Measurements from ENCODE around the gene TSPAN14. TPM values are rescaled to one million over a fixed set of nuclear protein-coding genes. Genes with fewer than 3 reads are reported as not detected.

Gene TSPAN14
- total and polyA plus RNA-seq, 4 donors = 19.9 to 36.8 (median 27.3) TPM

DNA sequence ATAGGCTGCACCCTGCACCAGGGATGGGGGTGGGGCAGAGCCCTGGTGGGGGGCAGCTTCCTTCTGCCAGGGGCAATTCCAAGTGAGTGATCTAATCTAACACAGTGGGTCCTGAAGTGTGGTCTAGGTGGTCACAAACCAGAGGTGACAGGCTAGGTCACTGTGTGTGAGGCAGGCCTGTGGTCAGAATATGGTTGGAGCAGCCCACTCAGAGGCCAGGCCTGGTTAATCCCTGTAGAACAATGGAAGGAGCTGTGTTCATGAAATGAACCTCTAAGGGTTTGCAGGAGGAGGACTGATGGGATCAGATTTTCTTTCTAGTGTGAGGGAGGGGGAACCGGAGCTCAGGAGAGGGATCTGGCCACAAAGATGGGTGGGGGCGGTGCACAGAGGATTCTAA is 10.0 kb upstream of the TSPAN14 start:
- no peaks in the 10 kb centered on the region for H3K27me3 ChIP-seq (ENCODE audit: control insufficient read depth in 4 of 4, insufficient read depth in 4 of 4, low read length in 3 of 4)
- DNase-seq (ENCODE audit: low spot score) = no peak
- no peaks in the 10 kb centered on the region for H3K36me3 ChIP-seq (ENCODE audit: control insufficient read depth in 4 of 4, insufficient read depth in 3 of 4, low read depth in 1 of 4, low read length in 3 of 4)
- 85% methylated on average over 2 of the region's 2 CpGs for WGBS
- H3K27ac ChIP-seq (ENCODE audit: low read depth in 1 of 2, low read length in 2 of 2) = peak overlapping the region in 1 of 2 donors; percentile 13
- H3K4me1 ChIP-seq (ENCODE audit: control insufficient read depth in 4 of 4, insufficient read depth in 4 of 4, low read length in 3 of 4) = peaks cover 0 to 7% (median 4%) of the 10 kb centered on the region in 4 donors
- H3K9ac ChIP-seq (ENCODE audit: low read depth in 1 of 2, low read length in 2 of 2) = no peak overlapping the region
- H3K4me3 ChIP-seq (ENCODE audit: low read depth in 1 of 3, low read length in 3 of 3) = no peak overlapping the region
- no peaks in the 10 kb centered on the region for H3K9me3 ChIP-seq (ENCODE audit: control insufficient read depth in 4 of 4, low read length in 3 of 4)
- TF ChIP-seq NR2F2 (IDR thresholded peaks at IDR 0.05) (no peak), RXRA (IDR thresholded peaks at IDR 0.05) (no peak), FOXA1 (IDR thresholded peaks at IDR 0.05) (no peak), GABPA (IDR thresholded peaks at IDR 0.05 in 1 of 2, conservative IDR thresholded peaks at IDR 0.05 in 1 of 2) (no peak), FOXA2 (IDR thresholded peaks at IDR 0.05) (no peak)
- TF ChIP-seq, protein P1, sequence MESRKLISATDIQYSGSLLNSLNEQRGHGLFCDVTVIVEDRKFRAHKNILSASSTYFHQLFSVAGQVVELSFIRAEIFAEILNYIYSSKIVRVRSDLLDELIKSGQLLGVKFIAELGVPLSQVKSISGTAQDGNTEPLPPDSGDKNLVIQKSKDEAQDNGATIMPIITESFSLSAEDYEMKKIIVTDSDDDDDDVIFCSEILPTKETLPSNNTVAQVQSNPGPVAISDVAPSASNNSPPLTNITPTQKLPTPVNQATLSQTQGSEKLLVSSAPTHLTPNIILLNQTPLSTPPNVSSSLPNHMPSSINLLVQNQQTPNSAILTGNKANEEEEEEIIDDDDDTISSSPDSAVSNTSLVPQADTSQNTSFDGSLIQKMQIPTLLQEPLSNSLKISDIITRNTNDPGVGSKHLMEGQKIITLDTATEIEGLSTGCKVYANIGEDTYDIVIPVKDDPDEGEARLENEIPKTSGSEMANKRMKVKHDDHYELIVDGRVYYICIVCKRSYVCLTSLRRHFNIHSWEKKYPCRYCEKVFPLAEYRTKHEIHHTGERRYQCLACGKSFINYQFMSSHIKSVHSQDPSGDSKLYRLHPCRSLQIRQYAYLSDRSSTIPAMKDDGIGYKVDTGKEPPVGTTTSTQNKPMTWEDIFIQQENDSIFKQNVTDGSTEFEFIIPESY (IDR thresholded peaks at IDR 0.05) = no peak
- TF ChIP-seq, protein P2, sequence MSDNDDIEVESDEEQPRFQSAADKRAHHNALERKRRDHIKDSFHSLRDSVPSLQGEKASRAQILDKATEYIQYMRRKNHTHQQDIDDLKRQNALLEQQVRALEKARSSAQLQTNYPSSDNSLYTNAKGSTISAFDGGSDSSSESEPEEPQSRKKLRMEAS (IDR thresholded peaks at IDR 0.05) = no peak

DNA sequence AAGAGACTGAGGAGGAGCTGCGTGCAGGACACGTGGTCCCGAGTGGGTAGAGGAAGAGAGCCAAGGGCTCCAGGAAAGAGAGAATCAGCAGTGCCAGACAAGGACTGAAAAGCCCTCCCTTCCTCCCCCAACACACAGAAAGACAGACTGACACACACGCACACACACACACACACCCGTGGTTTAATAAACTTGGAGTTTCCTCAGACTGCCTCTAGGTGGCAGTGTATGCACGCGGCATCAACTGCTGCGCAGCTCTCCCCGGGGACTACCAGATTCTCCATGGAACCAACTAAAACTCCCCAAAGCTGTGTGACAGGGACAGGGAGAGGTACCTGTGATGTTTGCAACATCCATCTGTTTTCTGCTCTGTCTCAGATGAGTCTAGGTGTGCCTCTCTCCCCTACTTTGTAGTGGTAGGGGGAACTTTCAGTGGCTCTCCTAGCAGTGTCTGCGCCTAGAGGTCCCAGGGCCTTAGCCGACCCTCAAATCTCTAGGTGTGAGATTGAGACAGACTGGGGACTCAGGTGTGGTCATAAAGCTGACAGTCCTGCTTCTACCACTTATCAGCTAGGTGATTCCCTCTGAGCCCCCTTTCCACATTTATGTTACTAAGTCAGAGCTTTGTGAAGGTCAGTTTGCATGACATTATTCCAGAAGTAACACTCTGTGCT is 9.3 kb upstream of the TSPAN14 start:
- Histone ChIP-seq H3K27ac (ENCODE audit: low read depth in 1 of 2, low read length in 2 of 2) (no peak overlapping the region), H3K4me3 (ENCODE audit: low read depth in 1 of 3, low read length in 3 of 3) (no peak overlapping the region), H3K36me3 (ENCODE audit: control insufficient read depth in 4 of 4, insufficient read depth in 3 of 4, low read depth in 1 of 4, low read length in 3 of 4) (no peaks in the 10 kb centered on the region), H3K4me1 (ENCODE audit: control insufficient read depth in 4 of 4, insufficient read depth in 4 of 4, low read length in 3 of 4) (peaks cover 0 to 7% (median 4%) of the 10 kb centered on the region in 4 donors), H3K9me3 (ENCODE audit: control insufficient read depth in 4 of 4, low read length in 3 of 4) (no peaks in the 10 kb centered on the region), H3K9ac (ENCODE audit: low read depth in 1 of 2, low read length in 2 of 2) (no peak overlapping the region), H3K27me3 (ENCODE audit: control insufficient read depth in 4 of 4, insufficient read depth in 4 of 4, low read length in 3 of 4) (no peaks in the 10 kb centered on the region)
- peak; percentile 11 to 48 for TF ChIP-seq RXRA (IDR thresholded peaks at IDR 0.05)
- no peak for TF ChIP-seq JUND (IDR thresholded peaks at IDR 0.05)
- TF ChIP-seq, protein P3, sequence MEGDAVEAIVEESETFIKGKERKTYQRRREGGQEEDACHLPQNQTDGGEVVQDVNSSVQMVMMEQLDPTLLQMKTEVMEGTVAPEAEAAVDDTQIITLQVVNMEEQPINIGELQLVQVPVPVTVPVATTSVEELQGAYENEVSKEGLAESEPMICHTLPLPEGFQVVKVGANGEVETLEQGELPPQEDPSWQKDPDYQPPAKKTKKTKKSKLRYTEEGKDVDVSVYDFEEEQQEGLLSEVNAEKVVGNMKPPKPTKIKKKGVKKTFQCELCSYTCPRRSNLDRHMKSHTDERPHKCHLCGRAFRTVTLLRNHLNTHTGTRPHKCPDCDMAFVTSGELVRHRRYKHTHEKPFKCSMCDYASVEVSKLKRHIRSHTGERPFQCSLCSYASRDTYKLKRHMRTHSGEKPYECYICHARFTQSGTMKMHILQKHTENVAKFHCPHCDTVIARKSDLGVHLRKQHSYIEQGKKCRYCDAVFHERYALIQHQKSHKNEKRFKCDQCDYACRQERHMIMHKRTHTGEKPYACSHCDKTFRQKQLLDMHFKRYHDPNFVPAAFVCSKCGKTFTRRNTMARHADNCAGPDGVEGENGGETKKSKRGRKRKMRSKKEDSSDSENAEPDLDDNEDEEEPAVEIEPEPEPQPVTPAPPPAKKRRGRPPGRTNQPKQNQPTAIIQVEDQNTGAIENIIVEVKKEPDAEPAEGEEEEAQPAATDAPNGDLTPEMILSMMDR (IDR thresholded peaks at IDR 0.05; ENCODE audit: low read depth, low read length, missing input control) = peak; percentile 97
- TF ChIP-seq, protein P4, sequence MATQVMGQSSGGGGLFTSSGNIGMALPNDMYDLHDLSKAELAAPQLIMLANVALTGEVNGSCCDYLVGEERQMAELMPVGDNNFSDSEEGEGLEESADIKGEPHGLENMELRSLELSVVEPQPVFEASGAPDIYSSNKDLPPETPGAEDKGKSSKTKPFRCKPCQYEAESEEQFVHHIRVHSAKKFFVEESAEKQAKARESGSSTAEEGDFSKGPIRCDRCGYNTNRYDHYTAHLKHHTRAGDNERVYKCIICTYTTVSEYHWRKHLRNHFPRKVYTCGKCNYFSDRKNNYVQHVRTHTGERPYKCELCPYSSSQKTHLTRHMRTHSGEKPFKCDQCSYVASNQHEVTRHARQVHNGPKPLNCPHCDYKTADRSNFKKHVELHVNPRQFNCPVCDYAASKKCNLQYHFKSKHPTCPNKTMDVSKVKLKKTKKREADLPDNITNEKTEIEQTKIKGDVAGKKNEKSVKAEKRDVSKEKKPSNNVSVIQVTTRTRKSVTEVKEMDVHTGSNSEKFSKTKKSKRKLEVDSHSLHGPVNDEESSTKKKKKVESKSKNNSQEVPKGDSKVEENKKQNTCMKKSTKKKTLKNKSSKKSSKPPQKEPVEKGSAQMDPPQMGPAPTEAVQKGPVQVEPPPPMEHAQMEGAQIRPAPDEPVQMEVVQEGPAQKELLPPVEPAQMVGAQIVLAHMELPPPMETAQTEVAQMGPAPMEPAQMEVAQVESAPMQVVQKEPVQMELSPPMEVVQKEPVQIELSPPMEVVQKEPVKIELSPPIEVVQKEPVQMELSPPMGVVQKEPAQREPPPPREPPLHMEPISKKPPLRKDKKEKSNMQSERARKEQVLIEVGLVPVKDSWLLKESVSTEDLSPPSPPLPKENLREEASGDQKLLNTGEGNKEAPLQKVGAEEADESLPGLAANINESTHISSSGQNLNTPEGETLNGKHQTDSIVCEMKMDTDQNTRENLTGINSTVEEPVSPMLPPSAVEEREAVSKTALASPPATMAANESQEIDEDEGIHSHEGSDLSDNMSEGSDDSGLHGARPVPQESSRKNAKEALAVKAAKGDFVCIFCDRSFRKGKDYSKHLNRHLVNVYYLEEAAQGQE (IDR thresholded peaks at IDR 0.05) = no peak
- TF ChIP-seq FOXA1 (IDR thresholded peaks at IDR 0.05) = no peak
- no peak for TF ChIP-seq HNF4G (IDR thresholded peaks at IDR 0.05)
- TF ChIP-seq RAD21 (IDR thresholded peaks at IDR 0.05) = peak; percentile 99 to 100
- 24% methylated on average over 11 of the region's 11 CpGs for WGBS
- DNase-seq (ENCODE audit: low spot score) = peak; percentile 78
